GM12891 (cell line): ENCODE measurements around the gene GINS2.

Experiments used
- PAX5 ChIP-seq: IDR thresholded peaks from 2 replicates; pipeline ENCODE4 v1.6.1; 2011; ENCODE audit warnings: low read length, moderate library complexity, mild to moderate bottlenecking; ENCODE audit not compliant: insufficient read depth, severe bottlenecking
- POLR2A ChIP-seq: IDR thresholded peaks from 2 replicates; pipeline ENCODE4 v1.6.1; 2011; ENCODE audit warnings: low read depth, low read length, control low read depth
- POLR2AphosphoS5 ChIP-seq: IDR thresholded peaks from 2 replicates; pipeline ENCODE4 v1.6.1; 2011; ENCODE audit warnings: low read depth, low read length, control low read depth
- POU2F2 ChIP-seq: IDR thresholded peaks from 2 replicates; pipeline ENCODE4 v1.6.1; 2011; ENCODE audit warnings: low read depth, mild to moderate bottlenecking, control low read depth, low read length, moderate library complexity
- SPI1 ChIP-seq: IDR thresholded peaks from 2 replicates; pipeline ENCODE4 v1.6.1; 2011; ENCODE audit warnings: low read depth, low read length, control low read depth
- TAF1 ChIP-seq: IDR thresholded peaks from 2 replicates; pipeline ENCODE4 v1.6.1; 2011; ENCODE audit warnings: low read depth, low read length, control low read depth

- TF ChIP-seq POLR2A (no peak), TAF1 (no peak), SPI1 (no peak), POLR2AphosphoS5 (no peak), PAX5 (no peak), POU2F2 (no peak)
These were observed 38.5 kb downstream of the GINS2 start for GRCh38 chr16:85650135-85650843.
